GM12878 (cell line): ENCODE results near the gene CCBE1.

ENCODE experiments used
- BRCA1 ChIP-seq: IDR thresholded peaks from 2 replicates; pipeline ENCODE4 v1.6.1; 2011; ENCODE audit warnings: low read depth, low read length, improper control_type of control experiment
- EZH2 ChIP-seq: IDR thresholded peaks from 2 replicates; pipeline ENCODE4 v1.6.1; 2012; ENCODE audit warnings: low read depth, mild to moderate bottlenecking, control low read depth, inconsistent platforms, low read length, borderline replicate concordance; ENCODE audit not compliant: control insufficient read depth
- GABPA ChIP-seq: IDR thresholded peaks from 2 replicates; pipeline ENCODE4 v1.6.1; 2014; ENCODE audit warnings: antibody characterized with exemption, low read depth, mild to moderate bottlenecking, inconsistent platforms
- MYC ChIP-seq: IDR thresholded peaks from 2 replicates; pipeline ENCODE4 v1.6.1; 2011; ENCODE audit warnings: mild to moderate bottlenecking, low read length, moderate library complexity, inconsistent platforms; ENCODE audit not compliant: insufficient read depth, insufficient replicate concordance, insufficient read length, severe bottlenecking
- NFIC ChIP-seq: IDR thresholded peaks from 2 replicates; pipeline ENCODE4 v1.6.1; 2012; ENCODE audit warnings: low read depth, mild to moderate bottlenecking, inconsistent platforms, low read length, moderate library complexity
- PML ChIP-seq: IDR thresholded peaks from 2 replicates; pipeline ENCODE4 v1.6.1; 2012; ENCODE audit warnings: low read length, inconsistent platforms
- POLR2A ChIP-seq: IDR thresholded peaks from 2 replicates; pipeline ENCODE4 v1.6.1; 2011; ENCODE audit warnings: low read depth, mild to moderate bottlenecking, low read length
- POLR2AphosphoS5 ChIP-seq: IDR thresholded peaks from 2 replicates; pipeline ENCODE4 v1.6.1; 2011; ENCODE audit warnings: mild to moderate bottlenecking, low read length, inconsistent platforms
- TF ChIP-seq, protein P1 (sequence below), 3 experiments: IDR thresholded peaks in 2 of 3; conservative IDR thresholded peaks in 1 of 3; 2 replicates each; pipeline ENCODE4 v1.5.1; 2011; ENCODE audit warnings: low read depth in 3 of 3, low read length in 3 of 3, mild to moderate bottlenecking in 3 of 3, control low read depth in 2 of 3, moderate library complexity in 2 of 3, inconsistent platforms in 1 of 3, mixed read lengths in 1 of 3; ENCODE audit not compliant: control insufficient read depth in 2 of 3, insufficient read depth in 1 of 3; ENCODE audit errors: extremely low read depth in 1 of 3
- TF ChIP-seq, protein P2 (sequence below): IDR thresholded peaks from 2 replicates; pipeline ENCODE4 v1.6.1; 2011; ENCODE audit warnings: low read depth, mild to moderate bottlenecking, low read length, moderate library complexity, borderline replicate concordance; ENCODE audit errors: extremely low read depth
- TF ChIP-seq, protein P3 (sequence below): IDR thresholded peaks from 2 replicates; pipeline ENCODE4 v1.6.1; 2012; ENCODE audit warnings: low read depth, low read length, improper control_type of control experiment
- TF ChIP-seq, protein P4 (sequence below): fragments of 450-650 bp; IDR thresholded peaks from 2 replicates; pipeline ENCODE4 v1.6.1; 2016; ENCODE audit warnings: mild to moderate bottlenecking

GRCh38 chr18:59547581-59548182 lies 149.5 kb downstream of the CCBE1 start:
- TF ChIP-seq POLR2A, result no peak
- TF ChIP-seq, protein P1, sequence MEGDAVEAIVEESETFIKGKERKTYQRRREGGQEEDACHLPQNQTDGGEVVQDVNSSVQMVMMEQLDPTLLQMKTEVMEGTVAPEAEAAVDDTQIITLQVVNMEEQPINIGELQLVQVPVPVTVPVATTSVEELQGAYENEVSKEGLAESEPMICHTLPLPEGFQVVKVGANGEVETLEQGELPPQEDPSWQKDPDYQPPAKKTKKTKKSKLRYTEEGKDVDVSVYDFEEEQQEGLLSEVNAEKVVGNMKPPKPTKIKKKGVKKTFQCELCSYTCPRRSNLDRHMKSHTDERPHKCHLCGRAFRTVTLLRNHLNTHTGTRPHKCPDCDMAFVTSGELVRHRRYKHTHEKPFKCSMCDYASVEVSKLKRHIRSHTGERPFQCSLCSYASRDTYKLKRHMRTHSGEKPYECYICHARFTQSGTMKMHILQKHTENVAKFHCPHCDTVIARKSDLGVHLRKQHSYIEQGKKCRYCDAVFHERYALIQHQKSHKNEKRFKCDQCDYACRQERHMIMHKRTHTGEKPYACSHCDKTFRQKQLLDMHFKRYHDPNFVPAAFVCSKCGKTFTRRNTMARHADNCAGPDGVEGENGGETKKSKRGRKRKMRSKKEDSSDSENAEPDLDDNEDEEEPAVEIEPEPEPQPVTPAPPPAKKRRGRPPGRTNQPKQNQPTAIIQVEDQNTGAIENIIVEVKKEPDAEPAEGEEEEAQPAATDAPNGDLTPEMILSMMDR (IDR thresholded peaks at IDR 0.05 in 2 of 3, conservative IDR thresholded peaks at IDR 0.05 in 1 of 3; ENCODE audit: control insufficient read depth in 2 of 3, extremely low read depth in 1 of 3, insufficient read depth in 1 of 3, low read depth in 3 of 3, low read length in 3 of 3), result no peak
- TF ChIP-seq PML, result no peak
- no peak for TF ChIP-seq MYC
- TF ChIP-seq, protein P2, sequence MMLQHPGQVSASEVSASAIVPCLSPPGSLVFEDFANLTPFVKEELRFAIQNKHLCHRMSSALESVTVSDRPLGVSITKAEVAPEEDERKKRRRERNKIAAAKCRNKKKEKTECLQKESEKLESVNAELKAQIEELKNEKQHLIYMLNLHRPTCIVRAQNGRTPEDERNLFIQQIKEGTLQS, result no peak
- no peak for TF ChIP-seq BRCA1
- TF ChIP-seq, protein P3, sequence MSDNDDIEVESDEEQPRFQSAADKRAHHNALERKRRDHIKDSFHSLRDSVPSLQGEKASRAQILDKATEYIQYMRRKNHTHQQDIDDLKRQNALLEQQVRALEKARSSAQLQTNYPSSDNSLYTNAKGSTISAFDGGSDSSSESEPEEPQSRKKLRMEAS, result no peak
- TF ChIP-seq NFIC, result no peak
- TF ChIP-seq EZH2, result no peak
- no peak for TF ChIP-seq POLR2AphosphoS5
- TF ChIP-seq GABPA, result no peak
- TF ChIP-seq, protein P4, sequence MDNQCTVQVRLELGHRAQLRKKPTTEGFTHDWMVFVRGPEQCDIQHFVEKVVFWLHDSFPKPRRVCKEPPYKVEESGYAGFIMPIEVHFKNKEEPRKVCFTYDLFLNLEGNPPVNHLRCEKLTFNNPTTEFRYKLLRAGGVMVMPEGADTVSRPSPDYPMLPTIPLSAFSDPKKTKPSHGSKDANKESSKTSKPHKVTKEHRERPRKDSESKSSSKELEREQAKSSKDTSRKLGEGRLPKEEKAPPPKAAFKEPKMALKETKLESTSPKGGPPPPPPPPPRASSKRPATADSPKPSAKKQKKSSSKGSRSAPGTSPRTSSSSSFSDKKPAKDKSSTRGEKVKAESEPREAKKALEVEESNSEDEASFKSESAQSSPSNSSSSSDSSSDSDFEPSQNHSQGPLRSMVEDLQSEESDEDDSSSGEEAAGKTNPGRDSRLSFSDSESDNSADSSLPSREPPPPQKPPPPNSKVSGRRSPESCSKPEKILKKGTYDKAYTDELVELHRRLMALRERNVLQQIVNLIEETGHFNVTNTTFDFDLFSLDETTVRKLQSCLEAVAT, result no peak
